NCI-H460 (cell line): ENCODE results near the gene PGA4. TPM values are rescaled to one million over a fixed set of nuclear protein-coding genes. Genes with fewer than 3 reads are reported as not detected.
"Not testable (repeated sequence)": the region's sequence is repeated elsewhere in the genome, so short reads cannot be mapped to it uniquely, and the experiment has no call there.

Experiments used
- DNase-seq: peaks from one replicate; pipeline ENCODE4 v3.0.0-alpha.2; 2016; ENCODE audit warnings: low read depth; ENCODE audit errors: extremely low read depth
- polyA plus RNA-seq: library from polyadenylated mRNA; depleted of rRNA; stranded (reverse); fragments of >200 nt; gene quantifications from 2 replicates; pipeline ENCODE4 v1.2.3, GENCODE V29; 2014; cell fraction: nucleus; rRNA removed
- total RNA-seq: library from RNA; depleted of rRNA; stranded (reverse); fragments of >200 nt; shearing (Covaris generic); gene quantifications from 2 replicates; pipeline ENCODE4 v1.2.3, GENCODE V29; 2014; rRNA removed

Gene PGA4
- not detected in 2 replicates for total RNA-seq
- not detected in 2 replicates for polyA plus RNA-seq

DNA sequence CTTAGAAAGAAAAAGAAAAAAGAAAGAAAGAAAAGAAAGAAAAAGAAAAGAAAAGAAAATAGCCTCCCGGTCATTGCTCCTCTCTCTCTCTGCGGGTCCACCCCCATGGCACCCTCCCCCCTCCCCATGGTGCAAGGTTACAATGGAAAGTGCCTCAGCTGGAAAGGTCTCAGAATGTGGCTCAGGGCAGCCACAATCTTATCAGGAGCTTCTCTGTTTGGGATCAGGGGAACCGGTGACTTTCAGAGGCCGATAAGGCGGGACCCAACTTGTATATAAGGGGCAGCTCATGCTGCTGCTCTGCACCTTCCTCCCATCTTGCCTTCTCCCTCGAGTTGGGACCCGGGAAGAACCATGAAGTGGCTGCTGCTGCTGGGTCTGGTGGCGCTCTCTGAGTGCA is at the start of gene PGA4:
TSS of gene PGA4 (plus strand) at position 301 of the 400 bp plus-strand sequence. CDS start at position 355, 54 bp downstream.
- DNase-seq, result not testable (repeated sequence)

DNA sequence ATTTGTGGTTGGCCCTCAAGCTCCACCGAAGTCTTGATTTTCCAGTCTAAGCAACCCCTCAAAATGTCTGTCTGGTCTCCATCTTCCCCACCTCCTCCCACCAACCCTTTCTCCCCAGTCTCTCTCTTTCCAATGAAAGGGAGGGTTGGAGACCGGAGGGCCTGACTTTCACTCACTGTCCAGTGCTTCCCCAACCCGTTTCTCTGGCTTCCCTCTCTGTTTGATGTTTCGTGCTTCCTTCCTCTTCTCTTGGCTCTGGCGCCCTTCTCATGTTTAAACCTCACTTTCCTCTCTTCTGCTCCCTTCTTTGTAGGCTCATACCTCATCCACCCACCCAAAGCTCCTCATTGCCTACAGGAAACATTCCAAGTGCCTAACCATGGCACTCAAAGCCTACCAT is 49.8 kb upstream of the PGA4 start:
- DNase-seq, result no peak

DNA sequence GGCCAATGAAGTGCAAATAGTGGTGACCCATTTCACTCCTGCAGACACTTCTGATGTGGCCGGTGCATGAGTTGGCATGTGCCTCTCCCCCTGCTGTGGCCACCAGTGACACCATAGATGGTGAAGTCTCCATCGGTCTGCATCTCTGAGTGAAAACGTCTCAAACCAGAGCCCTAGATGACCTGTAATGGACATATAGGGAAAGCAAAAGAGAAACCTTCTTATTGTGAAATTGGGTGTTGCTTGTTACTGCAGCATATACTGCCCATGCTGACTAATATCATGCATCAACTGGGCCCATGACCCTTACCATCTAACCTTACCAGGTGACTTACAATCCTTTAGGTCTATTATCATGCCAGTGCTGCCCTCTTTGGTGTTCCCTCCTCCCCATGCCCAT is 49.3 kb upstream of the PGA4 start:
- no peak for DNase-seq

DNA sequence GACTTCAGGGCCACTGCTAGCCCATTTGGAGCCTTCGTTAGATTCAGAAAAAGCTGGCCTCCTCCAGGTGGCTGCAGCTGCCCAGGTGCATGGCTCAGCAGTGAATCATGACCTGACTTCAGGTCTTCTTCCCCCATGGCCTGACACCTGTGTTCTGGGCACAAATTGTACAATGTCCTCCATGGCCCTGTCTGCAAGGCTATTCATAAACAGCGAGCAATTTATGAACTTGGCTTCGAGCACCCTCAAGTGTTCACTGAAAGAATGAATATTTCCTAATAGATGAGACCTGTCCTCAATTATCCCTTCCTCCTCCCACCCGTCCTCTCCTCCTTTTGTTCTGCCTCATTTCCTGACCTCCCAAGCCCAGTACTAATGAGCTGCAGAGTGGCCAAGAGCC is 48.7 kb upstream of the PGA4 start:
- DNase-seq, result no peak

DNA sequence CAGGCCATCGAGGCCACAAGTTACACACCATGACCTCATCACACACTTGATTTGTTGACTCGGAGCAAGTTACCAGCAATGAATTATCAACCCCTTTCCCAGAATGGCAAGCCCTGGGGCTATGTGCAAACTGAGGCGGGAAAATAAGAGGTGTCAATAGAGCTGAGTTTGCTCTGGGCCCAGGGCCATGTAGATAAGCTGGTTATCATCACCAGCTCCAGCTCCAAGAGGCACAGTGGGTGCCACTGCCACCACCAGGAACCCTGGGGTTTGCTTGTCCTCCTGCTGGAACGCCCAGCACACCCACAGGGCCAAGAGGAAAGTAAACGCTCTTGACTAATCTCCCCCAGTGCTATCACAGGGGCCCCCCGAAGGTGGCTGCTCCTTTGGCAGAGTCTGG is 47.9 kb upstream of the PGA4 start:
- no peak for DNase-seq

DNA sequence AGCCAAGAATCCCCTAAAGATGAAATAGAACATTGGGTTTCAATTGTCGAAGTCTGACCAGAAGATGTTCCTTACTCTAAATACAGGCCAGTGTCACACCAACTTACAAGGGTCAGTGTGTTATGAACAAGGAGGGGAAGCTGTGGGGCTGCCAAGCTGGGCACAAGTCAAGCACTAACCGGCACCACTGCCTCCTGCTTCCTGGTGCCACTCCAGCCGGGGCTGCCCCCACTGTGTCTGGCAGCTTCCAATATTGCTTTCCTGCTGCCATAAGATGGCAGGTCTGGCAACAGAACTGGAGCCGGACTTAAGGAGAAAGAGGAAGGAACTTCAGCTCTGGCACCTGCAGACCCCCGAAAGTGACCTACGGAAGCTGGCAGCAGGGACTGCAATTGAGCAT is 47.2 kb upstream of the PGA4 start:
- DNase-seq, result no peak

DNA sequence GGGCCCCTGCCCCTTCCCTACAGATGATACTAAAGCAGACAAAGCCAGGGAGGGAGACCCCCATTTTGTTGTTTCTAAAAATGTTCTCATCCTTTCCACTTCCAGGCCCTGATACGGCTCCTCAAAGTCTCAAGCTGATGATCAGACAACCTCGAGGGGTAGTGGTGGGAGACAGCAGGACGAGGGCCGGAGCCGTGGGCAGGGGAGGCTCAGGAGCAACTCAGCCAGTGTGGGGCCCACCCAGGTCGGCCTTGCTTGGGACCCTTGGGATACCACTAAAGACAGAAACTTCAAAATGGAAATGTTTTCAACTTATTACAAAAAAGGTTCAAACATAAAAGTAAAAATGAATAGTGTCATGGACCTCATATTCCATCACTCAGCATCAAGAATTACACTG is 45.7 kb upstream of the PGA4 start:
- DNase-seq, result no peak

DNA sequence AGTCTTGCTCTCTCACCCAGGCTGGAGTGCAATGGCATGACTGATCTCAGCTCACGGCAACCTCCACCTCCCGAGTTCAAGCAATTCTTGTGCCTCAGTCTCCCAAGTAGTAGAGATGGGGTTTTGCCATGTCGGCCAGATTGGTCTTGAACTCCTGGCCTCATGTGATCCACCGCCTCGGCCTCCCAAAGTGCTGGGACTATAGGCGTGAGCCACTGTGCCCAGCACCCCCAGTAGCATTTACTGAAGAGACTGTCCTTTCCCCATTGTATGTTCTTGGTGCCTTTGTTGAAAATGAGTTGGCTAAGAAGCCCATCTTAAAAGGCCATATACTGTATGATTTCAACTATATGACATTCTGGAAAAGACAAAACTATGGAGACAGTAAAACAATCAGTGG is 41.9 kb upstream of the PGA4 start:
- not testable (repeated sequence) for DNase-seq

DNA sequence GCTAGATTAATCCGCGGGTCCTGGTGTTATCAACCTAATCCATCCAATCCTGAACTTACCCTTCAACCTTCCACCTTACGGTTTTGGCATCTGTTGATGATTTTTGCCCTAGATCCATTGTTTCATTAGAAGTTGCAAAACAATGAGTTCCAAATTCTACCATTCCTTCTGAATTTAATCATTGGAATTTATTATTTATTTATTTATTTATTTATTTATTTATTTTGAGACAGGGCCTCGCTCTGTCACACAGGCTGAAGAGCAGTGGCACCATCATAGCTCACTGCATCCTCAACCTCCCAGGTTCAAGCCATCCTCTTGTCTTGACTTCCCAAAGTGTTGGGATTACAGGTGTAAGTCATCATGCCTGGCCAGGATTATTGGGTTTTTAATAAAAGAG is 40.7 kb upstream of the PGA4 start:
- no peak for DNase-seq

DNA sequence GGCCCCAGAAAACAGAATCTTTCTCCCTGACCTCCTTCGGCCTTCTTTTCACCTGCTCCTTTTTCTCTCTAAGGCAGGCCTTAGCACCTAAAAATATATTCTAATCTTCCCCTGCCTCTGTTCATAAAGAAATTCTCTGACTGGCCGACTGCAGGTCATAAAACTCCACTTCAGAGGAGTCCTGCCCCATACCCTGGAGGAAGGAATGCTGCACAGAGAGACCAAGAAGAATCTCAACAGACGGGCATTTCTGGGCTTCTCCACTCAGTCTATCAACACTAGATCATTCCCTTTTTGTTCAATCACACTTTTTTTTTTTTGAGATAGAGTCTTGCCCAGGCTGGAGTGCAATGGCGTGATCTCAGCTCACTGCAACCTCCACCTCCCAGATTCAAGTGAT is 38.5 kb upstream of the PGA4 start:
- DNase-seq, result no peak

DNA sequence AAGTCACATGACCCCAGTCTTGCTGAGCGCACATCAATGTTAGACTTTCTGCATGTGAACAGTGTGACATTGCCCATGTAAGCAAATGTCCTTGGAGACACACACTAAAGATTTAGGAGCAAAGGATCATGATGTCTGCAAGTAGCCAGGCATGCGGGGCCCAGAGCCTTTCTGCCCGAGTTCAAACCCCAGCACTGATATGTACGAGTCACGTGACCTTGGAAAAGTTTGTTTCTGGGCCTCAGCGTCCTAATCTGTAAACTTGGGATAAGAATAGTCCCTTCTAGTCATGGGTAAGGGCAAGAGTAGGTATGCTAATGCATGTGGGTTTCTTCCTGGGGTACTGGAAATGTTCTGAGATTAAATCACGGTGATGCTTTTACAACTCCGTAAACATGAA is 35.6 kb upstream of the PGA4 start:
- DNase-seq, result no peak

DNA sequence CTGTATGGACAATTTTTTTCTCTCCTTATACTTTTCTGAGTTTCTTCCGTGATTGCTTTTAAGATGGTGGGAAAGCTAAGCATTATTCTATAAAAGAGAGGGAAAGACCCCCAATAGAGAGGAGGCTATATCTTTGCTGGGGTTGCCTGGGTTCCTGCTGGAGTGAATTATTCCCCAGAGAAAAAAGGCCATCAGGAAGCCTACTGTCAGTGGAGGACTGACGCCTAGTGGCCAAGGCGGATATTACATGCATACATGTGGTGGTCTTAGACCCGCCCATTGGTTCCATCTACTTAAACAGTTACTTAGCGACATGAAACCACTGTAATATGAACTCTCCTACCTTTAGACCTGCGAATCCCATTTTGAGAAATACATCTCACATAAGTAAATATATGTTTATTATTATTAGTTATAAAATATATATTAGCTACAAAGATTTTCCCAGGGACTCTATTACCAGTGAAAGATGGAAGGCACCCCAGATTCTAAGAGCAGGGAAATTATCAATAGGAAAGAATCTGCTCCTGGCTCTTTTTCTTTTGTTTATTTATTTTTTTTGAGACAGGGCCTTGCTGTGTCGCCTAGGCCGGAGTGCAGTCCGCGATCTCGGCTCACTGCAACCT is 34.5 kb upstream of the PGA4 start:
- DNase-seq, result peak; percentile 62

DNA sequence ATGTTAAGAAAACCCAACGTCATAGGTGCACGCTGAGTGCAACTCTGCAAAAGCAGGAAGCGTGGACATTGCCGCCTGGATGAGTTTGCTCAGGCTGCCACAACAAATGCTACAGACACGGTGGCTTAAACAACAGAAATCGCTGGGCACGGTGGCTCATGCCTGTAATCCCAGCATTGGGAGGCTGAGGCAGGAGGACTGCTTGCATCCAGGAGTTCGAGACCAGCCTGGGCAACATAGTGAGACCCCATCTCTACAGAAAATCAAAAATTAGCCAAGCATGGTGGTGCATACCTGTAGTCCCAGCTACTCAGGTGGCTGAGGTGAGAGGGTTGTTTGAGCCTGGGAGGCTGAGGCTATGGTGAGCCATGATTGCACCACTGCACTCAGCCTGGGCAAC is 32.2 kb upstream of the PGA4 start:
- no peak for DNase-seq

DNA sequence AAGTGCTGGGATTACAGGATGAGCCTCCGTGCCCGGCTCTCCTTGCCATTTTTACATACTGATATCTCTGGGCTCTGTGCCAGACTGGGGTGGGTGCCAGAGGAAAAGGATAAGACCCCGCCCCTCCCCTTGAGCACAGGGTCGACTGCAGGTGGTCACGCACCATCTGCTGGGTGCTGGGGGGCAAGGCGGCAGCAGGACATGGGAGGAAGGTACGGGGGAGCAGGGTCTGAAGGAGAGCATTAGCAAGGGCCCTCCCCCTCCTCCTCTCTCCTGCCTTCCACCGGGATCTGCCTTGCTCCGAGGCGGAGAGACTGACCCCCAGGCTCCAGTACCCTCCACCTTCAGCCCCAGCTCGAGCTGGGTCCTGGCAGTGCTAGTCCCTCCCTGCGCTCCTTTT is 28.6 kb upstream of the PGA4 start:
- DNase-seq, result no peak

DNA sequence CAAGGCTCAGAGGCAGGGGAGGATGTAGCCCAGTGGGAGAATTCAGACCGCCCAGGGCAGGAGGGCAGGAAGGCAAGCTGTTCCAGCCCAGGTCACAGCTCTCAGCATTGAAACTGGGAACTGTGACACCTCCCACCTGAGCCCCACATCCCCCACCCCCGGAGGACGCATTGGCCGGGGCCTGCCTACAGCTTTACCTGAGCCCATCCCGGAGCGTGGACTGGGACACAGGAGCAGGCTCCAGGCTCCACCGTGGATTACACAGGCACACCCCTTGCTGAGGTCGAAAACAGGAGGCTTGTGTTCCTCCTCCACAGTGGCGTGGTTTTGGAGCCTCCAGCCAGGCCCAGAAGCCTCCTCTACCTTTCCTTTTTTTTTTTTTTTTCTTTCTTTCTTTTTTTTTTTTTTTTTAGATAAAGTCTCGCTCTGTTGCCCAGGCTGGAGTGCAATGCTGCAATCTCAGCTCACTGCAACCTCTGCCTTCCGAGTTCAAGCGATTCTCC is 27.9 kb upstream of the PGA4 start:
- DNase-seq, result no peak

DNA sequence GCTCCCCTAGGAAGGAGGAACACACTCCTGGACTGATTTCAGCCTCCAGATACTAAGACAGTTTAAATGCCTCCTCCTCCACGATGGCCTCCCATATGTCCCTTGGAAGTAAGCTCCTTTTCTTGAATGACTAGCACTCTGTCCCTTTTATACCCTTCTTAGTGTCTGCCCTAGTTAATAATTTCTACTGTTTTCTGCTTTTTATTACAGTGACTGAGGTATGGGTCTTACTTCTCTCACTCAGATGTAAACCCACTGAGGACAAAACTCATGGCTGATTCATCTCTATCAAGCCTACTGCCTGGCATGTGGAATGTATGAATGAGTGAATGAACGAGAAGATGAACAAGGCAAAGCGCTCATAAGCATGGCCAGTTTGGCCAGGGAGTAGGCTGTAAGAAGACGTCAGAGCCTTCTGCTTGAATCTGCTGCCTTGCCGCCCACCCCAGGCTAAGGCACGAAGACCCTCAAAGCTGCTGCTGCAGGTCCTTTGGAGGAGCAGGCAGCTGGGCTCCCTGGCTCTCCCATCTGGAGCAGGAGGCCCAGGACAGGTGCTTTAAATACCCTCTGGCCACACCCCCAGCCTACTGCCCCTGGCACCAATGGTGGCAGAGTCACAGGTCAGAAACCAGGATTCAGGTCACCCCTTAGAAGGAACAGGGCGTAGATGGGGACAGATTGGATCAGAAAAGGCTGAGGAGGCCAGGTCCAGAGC is 27.0 kb upstream of the PGA4 start:
- no peak for DNase-seq

DNA sequence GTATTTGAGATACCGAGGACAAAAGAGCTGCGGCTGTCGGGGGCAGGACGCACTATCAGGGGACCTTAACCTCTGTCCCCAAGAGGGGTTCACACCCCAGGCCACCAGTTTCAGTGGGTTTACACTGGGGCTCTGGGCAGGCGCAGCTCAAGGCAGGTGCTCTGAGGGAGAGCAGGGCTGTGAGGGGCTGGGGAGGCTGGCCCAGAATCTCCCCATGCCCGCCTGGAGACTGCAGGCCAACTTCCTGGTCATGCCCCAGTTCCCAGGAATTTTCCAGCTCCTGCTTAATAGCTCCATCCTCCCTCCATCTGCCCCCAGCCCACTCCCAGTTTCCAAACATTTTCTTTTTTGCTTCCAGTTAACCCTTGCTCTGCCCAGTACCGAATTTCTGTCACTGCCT is 26.4 kb upstream of the PGA4 start:
- DNase-seq, result no peak

DNA sequence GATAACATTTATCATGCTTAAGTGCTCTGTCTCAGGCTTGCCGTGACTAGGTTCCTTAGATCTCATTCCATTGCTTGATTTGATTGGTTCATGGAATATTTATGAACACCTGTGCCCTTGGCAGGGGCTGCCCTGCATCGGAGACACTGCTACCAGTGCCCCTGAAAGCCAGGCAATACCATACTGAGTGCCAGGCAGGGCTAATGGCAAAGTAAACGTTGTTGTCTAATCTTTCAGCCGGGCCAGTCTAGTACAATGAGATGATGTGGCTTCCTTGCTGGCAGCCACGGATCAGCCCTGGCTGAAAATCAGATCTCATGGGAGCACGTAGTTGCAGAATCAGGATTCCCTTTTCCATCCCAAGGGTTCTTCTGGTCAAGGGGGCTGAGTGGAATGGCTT is 23.8 kb upstream of the PGA4 start:
- no peak for DNase-seq

DNA sequence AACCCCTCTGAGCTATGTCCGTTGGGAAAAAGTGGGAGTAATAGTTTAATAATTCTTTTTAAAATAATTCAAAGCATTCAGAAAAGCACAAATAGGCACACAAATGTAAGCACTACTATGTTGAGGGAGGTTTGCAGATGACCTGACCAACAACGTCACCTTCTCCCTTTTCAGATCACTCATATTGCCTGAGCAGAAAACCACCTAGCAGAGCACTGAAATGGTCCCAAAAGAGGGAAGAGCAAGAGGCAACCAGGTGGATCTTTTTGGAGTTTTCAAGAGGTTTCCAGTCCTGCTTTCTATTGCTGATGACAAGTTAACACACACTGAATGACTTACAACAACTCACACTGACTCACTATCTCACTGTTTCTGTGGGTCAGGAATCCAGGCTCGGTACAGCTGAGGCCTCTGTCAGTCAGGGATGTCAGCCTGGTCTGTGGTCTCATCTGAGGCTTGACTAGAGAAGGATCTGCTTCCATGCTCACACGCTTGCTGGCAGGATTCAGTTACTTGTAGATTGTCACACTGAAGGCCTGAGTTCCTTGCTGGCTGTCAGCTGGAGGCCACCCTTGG is 23.1 kb upstream of the PGA4 start:
- DNase-seq, result no peak

DNA sequence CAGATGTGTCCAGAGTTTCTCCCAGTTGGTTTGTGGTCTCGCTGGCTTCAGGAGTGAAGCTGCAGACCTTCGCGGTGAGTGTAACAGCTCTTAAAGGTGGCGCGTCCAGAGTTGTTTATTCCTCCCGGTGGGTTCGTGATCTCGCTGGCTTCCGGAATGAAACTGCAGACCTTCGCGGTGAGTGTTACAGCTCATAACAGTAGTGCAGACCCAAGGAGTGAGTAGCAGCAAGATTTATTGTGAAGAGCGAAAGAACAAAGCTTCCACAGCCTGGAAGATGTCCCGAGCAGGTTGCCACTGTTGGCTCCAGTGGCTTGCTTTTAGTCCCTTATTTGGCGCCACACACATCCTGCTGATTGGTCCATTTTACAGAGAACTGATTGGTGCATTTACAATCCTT is 20.7 kb upstream of the PGA4 start:
- no peak for DNase-seq

DNA sequence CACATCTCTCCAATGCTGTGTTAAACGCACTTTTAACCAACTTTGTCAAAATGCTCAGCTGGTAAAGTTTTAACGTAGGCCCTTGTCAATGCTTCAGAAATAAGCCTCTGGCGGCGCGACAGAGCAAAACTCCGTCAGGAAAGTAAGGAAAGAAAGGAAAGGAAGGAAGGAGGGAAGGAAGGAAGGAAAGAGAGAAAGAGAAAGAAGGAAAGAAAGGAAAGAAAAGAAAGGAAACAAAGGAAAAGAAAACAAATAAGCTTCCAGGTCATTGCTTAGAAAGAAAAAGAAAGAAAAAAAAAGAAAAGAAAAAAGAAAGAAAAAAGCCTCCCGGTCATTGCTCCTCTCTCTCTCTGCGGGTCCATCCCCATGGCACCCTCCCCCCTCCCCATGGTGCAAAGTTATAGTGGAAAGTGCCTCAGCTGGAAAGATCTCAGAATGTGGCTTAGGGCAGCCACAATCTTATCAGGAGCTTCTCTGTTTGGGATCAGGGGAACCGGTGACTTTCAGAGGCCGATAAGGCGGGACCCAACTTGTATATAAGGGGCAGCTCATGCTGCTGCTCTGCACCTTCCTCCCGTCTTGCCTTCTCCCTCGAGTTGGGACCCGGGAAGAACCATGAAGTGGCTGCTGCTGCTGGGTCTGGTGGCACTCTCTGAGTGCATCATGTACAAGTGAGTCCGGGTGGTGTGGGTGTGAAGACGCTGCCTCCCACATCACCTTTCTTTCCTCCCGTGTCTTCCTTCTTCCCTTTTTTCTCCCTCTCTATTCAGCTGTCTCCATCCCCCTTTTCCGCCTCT is 19.0 kb upstream of the PGA4 start, which contains the start of gene PGA3:
TSS of gene PGA3 (plus strand) at position 566 of the 797 bp plus-strand sequence. CDS start at position 616, 50 bp downstream.
- DNase-seq, result not testable (repeated sequence)
